NCI-H510A (cell line): Measurements from ENCODE around the gene AGO3.
"Not testable (repeated sequence)": the region's sequence is repeated elsewhere in the genome, so short reads cannot be mapped to it uniquely, and the experiment has no call there.

Experiments
- DNase-seq: peaks from one replicate; lab custom pipeline; 2025; lab: John Stamatoyannopoulos, UW

Gene AGO3

DNA sequence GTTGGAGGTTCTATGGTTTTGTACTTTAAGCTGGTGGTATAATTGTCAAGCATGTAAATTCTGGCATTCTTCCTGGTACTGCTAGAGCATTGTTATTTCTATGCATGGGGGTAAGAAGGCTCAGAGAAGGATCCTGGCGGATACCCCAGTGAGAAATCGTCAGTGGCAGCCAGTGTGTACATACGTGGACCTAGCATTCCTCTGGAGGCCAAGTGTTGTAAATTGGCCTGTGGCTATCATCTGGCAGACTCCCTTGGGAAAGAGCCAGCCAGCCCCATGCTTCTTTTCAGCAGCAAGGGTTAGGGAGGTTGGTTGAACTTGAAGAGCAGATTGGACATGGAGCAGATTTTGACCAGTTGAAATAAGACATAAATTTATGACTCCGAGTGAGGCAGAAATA, 5.2 kb upstream of the AGO3 start:
- no peak for DNase-seq

GRCh38 chr1:35927472-35927871, 3.4 kb upstream of the AGO3 start:
- DNase-seq: no peak

- peak; percentile 80 for DNase-seq
Measured at GRCh38 chr1:35929730-35930592, 944 bp upstream of the AGO3 start.

- DNase-seq: peak; percentile 62
Measured at GRCh38 chr1:35931446-35932157, 697 bp downstream of the AGO3 start.

DNA sequence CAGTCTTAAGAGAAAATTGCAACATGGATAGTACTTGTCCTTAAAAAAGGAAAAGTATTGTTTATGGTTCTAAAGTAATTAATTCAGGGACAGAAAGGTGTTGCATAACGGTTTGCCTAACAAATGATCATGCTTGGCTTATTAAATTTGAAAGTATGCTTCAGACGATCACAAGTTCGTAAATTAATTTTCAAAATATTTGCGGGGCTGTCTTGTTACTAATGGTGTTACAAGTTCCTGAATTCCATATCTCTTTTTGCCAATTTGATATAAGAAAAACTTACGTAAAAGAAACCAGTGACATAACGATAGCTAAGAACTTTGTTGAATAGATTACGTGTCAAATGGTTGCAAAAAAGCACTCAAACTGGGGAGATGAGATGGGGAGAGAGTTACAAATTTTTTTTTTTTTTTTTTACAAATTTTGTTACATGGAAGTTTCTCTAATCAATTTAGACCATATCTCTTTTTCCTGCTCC, 1.3 kb downstream of the AGO3 start:
- no peak for DNase-seq

GRCh38 chr1:35932941-35933340, 2.0 kb downstream of the AGO3 start:
- no peak for DNase-seq

DNA sequence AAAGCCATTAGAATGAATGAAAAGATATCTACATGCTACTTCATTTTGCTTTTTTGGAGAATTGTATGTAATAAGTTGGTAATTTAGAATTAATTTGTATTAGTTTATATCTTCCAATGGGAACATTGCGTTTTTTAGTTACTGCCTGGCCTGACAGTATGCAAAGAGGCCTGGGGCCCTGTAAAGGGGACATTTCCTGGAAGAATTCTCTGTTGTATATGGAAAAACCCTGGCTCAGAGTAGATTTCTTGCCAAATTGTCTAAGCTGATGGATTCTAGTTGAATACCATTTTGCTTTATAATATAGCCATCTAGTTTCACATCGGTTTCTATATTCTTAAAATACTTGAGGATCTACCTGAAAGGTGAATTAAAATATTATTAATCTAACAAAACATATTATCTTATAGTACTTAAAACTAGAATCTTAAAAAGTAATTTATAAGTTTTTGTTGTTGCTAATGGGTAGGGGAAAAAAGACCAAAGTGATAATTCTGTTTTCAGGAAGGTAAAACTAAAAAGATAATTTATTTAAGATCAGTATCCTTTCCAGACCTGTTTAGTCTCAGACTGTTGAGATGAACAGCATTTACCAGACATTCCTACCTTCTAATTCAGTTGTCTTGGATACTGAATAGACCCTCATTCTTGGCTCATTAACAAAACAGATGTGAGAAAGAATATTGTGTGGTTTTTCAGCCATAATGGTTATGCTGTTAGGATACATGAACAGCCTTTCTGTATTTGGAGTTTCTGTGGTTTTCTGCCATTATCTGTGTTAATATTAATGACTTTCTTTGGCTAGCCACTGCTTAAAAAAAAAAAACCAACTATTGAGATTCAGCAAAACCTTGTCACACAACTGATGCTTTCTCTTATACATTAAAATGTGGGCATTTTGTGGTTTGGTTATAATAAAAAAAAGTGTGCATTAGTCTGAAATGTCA, 4.8 kb downstream of the AGO3 start:
- DNase-seq: no peak

- no peak for DNase-seq
Measured at GRCh38 chr1:35936838-35937237, 5.9 kb downstream of the AGO3 start.

- no peak for DNase-seq
Measured at GRCh38 chr1:35939484-35939883, 8.6 kb downstream of the AGO3 start.

DNA sequence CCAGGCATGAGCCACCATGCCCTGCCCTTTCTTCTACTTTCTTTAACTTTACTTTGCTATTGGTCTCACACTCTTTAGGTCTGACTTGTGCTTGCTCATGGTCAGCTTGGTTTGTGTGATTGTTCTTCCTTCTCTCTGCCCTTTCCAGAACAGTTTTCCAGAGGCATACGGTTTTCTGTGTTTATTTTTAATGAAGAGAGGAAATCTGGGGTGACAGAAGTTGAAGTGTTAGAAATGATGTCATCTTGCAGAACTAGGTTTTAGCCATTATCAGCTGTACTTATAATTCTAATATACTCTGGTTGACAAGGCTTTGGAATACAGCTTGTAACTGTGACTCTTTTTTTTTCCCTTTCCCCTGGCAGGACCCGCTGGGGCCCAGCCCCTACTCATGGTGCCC, 14.4 kb downstream of the AGO3 start:
- no peak for DNase-seq

- DNase-seq: no peak
Measured at GRCh38 chr1:35947547-35947946, 16.6 kb downstream of the AGO3 start.

DNA sequence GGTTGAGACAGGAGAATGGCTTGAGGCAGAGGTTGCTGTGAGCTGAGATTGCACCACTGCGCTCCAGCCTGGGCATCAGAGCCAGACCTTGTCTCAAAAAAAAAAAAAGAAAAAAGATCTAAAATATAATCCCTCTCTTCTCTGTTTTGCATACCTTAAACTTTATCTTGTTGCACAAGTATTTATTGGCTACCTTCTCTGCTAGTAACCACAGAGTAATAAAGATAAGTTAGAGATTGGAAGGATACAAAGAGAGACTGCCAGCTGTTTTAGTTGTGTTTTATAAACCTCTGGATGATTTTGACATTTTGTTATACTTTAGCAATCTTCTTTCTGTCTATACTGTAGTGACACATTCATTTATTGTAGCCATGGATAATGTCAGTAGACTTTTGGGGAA, 27.7 kb downstream of the AGO3 start:
- DNase-seq: no peak

- DNase-seq: no peak
Measured at GRCh38 chr1:35959304-35959703, 28.4 kb downstream of the AGO3 start.

DNA sequence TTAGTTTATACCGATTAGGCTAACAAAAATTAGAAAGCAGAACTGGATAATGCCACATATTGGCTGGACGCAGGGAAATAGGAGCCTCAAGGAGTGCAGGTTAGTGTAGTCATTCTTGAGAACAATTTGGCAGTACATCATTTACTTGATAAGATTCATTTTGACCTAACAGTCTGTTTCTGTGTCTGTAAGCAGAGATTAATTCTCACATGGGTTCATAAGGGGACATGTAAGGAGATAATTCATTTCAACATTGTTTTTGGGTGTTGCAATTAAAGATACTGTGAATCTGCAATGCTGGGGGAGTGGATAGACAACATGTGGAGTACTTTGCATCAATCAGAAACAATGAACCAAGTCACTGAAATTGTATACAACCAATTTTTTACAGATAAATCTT, 32.0 kb downstream of the AGO3 start:
- DNase-seq: no peak

- DNase-seq: not testable (repeated sequence)
Measured at GRCh38 chr1:35964277-35964676, 33.4 kb downstream of the AGO3 start.

GRCh38 chr1:35968396-35968795, 37.5 kb downstream of the AGO3 start:
- DNase-seq: no peak

- DNase-seq: no peak
Measured at GRCh38 chr1:35971601-35972000, 40.7 kb downstream of the AGO3 start.

- not testable (repeated sequence) for DNase-seq
Measured at GRCh38 chr1:35972631-35973030, 41.7 kb downstream of the AGO3 start.

GRCh38 chr1:35980090-35980489, 49.2 kb downstream of the AGO3 start:
- DNase-seq: no peak

DNA sequence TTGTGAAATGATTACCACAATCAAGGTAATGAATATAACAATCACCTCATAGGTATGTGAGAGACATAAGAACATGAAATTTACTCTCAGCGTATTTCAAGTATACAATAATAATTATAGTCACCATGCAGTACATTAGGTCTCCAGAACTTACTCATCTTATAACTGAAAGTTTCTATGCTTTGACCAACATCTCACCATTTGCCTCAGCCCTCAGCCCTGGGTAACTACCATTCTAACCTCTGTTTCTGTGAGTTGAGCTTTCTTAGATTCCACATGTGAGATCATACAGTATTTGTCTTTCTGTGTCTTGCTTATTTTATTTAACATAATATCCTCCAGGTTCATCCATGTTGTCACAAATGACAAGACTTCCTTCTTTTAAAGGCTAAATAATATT, 57.3 kb downstream of the AGO3 start:
- DNase-seq: no peak

- DNase-seq: no peak
Measured at GRCh38 chr1:36006941-36007500, 76.1 kb downstream of the AGO3 start.

DNA sequence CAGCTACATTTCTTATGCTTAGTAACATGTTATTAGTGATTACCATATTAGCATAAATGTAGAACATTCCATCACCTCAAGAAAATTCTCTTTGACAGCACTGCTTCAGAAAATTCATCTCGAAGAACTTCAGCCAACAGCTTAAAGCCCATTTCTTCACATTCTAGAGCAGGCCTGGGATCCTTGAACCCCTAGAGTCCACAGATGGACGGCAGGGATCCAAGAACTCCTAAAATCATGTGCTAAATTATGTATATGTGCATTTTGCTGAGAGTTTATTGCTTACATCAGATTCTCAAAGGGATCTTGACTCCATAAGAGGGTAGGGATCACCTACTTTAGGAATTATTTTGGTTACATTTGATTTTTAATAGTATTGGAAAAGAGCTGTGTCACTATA, 76.8 kb downstream of the AGO3 start:
- DNase-seq: no peak
